ENCODE measurements around the gene PPP3CA. TPM values are rescaled to one million over a fixed set of nuclear protein-coding genes. Genes with fewer than 3 reads are reported as not detected.

The PPP3CA gene
- total RNA-seq, 1 experiment from 2014 or later: 15.5 TPM

DNA sequence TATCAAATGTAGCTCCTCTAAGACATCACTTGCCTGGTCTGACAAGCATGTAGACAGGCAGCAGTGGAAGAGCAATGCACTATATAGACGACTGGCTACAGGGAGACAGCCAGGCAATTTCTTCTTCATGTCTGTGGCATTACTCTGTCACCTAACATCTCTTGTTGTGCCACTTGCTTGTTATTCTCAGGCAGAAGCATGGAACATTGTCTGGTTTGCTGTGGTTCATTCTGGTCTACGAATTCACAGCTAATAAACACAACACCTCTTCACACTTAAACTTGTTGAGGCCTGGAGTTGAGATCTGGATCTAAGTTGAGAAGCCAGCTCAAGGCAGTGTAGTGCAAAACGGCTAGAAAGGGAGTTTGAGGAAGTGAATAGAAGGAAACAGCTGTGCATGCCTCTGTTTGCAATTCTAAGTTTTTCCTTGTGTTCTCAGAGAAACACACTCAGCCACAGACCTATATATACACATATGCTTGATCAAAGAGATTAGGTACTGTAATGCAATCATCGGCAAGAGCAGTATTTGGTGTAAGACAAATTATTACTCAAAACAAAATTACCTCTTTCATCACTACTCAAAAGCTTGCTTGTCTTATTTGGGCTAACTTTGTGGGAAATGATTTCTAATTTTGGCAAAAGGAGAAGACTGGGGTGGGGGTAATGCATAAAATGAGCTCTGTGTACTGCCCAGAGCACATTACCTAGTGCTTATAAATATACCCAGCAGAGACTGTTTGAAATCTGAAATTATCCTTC is 243.8 kb downstream of the PPP3CA start:
- H3K4me2 ChIP-seq (ENCODE audit: low read length): no peak overlapping the region
- H3K4me3 ChIP-seq (ENCODE audit: low read length): no peak overlapping the region
- BruUV-seq (replicated peaks): no TSS peak
- H3F3A ChIP-seq (ENCODE audit: low read length, unreplicated experiment): no peaks in the 10 kb centered on the region
- intact Hi-C loops (cut with micrococcal nuclease): loop anchor here (5.0 kb wide), 1 partner anchor 54 kb away; no protein-coding TSS in a partner anchor
- ATAC-seq (no peak), DNase-seq (no peak)
- no peaks in the 10 kb centered on the region for H3K27me3 ChIP-seq (ENCODE audit: low read length)
- H3K9ac ChIP-seq (ENCODE audit: low read length): no peak overlapping the region
- H3K4me1 ChIP-seq (ENCODE audit: insufficient read depth, low read length): peaks cover 14% of the 10 kb centered on the region
- no peaks in the 10 kb centered on the region for H3K9me2 ChIP-seq (replicated peaks; ENCODE audit: low read length)
- POLR2A ChIA-PET (ENCODE audit: unreplicated experiment): no interaction called here
- H3K79me2 ChIP-seq (ENCODE audit: low read length): no peaks in the 10 kb centered on the region
- H2AFZ ChIP-seq (ENCODE audit: low read length): no peak overlapping the region
- H3K36me3 ChIP-seq (ENCODE audit: low read depth, low read length): no peaks in the 10 kb centered on the region
- no peak overlapping the region for H3K27ac ChIP-seq (ENCODE audit: low read length)
- no peaks in the 10 kb centered on the region for H3K9me3 ChIP-seq (ENCODE audit: low read length)
- no peaks in the 10 kb centered on the region for H4K20me1 ChIP-seq (ENCODE audit: low read length)
- CTCF ChIA-PET: no interaction called here
- TF ChIP-seq, protein P1, sequence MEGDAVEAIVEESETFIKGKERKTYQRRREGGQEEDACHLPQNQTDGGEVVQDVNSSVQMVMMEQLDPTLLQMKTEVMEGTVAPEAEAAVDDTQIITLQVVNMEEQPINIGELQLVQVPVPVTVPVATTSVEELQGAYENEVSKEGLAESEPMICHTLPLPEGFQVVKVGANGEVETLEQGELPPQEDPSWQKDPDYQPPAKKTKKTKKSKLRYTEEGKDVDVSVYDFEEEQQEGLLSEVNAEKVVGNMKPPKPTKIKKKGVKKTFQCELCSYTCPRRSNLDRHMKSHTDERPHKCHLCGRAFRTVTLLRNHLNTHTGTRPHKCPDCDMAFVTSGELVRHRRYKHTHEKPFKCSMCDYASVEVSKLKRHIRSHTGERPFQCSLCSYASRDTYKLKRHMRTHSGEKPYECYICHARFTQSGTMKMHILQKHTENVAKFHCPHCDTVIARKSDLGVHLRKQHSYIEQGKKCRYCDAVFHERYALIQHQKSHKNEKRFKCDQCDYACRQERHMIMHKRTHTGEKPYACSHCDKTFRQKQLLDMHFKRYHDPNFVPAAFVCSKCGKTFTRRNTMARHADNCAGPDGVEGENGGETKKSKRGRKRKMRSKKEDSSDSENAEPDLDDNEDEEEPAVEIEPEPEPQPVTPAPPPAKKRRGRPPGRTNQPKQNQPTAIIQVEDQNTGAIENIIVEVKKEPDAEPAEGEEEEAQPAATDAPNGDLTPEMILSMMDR (conservative IDR thresholded peaks at IDR 0.05; ENCODE audit: low read depth, low read length): no peak

DNA sequence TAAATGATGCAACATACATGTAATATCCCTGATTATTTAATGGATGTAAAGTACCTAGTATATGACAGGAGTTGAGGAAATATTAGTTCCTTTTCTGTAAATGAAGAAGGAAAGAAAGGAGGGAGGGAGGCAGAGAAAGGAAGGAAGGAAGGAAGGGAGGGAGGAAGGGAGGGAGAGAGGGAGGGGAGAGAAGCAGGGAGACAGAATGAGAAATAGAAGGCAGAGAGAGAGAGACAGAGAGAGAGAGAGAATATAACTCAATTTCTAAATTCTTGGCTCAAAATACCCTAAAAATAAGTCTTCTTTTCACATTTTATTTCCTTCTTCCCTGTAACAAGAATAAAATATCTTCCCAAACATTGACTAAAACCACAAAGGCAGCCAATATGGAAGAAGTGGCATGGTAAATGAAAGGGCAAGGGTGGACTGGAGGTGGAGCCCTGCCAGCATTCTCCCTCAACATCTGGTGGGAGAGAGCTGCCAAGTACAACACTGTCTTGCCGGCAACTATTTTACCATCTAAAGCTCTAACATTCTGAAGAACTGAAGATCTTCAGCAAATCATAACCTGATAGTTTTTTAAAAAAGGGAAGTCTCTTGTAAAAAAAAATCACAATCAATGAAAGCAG is 245.1 kb downstream of the PPP3CA start:
- no peaks in the 10 kb centered on the region for H3F3A ChIP-seq (ENCODE audit: low read length, unreplicated experiment)
- H3K36me3 ChIP-seq (ENCODE audit: low read depth, low read length): no peaks in the 10 kb centered on the region
- H3K27me3 ChIP-seq (ENCODE audit: low read length): no peaks in the 10 kb centered on the region
- no peaks in the 10 kb centered on the region for H3K9me2 ChIP-seq (replicated peaks; ENCODE audit: low read length)
- no TSS peak for BruUV-seq (replicated peaks)
- no peak for ATAC-seq
- H3K27ac ChIP-seq (ENCODE audit: low read length): peak overlapping the region; percentile 18; the same call in 1 of the 2 replicates
- H3K79me2 ChIP-seq (ENCODE audit: low read length): no peaks in the 10 kb centered on the region
- H3K4me1 ChIP-seq (ENCODE audit: insufficient read depth, low read length): peaks cover 14% of the 10 kb centered on the region
- no peaks in the 10 kb centered on the region for H4K20me1 ChIP-seq (ENCODE audit: low read length)
- H2AFZ ChIP-seq (ENCODE audit: low read length): no peak overlapping the region
- H3K4me2 ChIP-seq (ENCODE audit: low read length): no peak overlapping the region
- H3K9ac ChIP-seq (ENCODE audit: low read length): no peak overlapping the region
- no peak for DNase-seq
- POLR2A ChIA-PET (ENCODE audit: unreplicated experiment): no interaction called here
- intact Hi-C loops (cut with micrococcal nuclease): loop anchor here (5.0 kb wide), 1 partner anchor 55 kb away; no protein-coding TSS in a partner anchor
- H3K9me3 ChIP-seq (ENCODE audit: low read length): no peaks in the 10 kb centered on the region
- H3K4me3 ChIP-seq (ENCODE audit: low read length): no peak overlapping the region
- CTCF ChIA-PET: no interaction called here
- TF ChIP-seq, protein P1 (conservative IDR thresholded peaks at IDR 0.05; ENCODE audit: low read depth, low read length): no peak
- TF ChIP-seq EZH2phosphoT487 (IDR thresholded peaks at IDR 0.05; ENCODE audit: borderline replicate concordance, low read length) (no peak), EZH2 (IDR thresholded peaks at IDR 0.05; ENCODE audit: low read length, unreplicated experiment) (no peak)

DNA sequence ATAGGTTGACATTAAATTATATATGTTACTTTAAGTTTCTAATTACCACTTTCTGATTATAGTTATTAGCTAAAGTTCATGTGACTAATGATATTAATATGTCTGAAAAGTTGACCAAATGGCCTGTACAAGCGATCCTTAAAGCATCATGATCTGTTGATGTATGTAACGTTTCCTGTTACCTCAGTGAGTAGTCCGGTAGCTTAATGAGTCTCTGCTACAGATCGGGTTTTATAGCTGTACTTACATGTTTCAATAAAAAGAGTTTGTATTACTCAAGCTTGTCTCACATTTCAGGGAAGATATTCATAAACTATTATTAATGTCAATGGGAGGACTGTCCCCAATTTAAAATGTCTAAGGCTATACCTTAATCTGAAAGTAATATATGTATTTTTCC is 246.3 kb downstream of the PPP3CA start:
- POLR2A ChIA-PET (ENCODE audit: unreplicated experiment): interaction anchor here (0.5 kb wide), 1 partner anchor 12 kb away, joined by 3 read pairs; no protein-coding TSS in a partner anchor
- TF ChIP-seq, protein P1 (conservative IDR thresholded peaks at IDR 0.05; ENCODE audit: low read depth, low read length): no peak
- no peak for TF ChIP-seq EZH2 (IDR thresholded peaks at IDR 0.05; ENCODE audit: low read length, unreplicated experiment)
- no peak for TF ChIP-seq EZH2phosphoT487 (IDR thresholded peaks at IDR 0.05; ENCODE audit: borderline replicate concordance, low read length)
- Histone ChIP-seq H3K4me3 (ENCODE audit: low read length) (no peak overlapping the region), H3K9me2 (replicated peaks; ENCODE audit: low read length) (no peaks in the 10 kb centered on the region), H4K20me1 (ENCODE audit: low read length) (no peaks in the 10 kb centered on the region), H3K36me3 (ENCODE audit: low read depth, low read length) (no peaks in the 10 kb centered on the region), H3F3A (ENCODE audit: low read length, unreplicated experiment) (no peaks in the 10 kb centered on the region), H3K9ac (ENCODE audit: low read length) (peak overlapping the region; percentile 44), H3K27ac (ENCODE audit: low read length) (peak overlapping the region; percentile 61), H3K79me2 (ENCODE audit: low read length) (no peaks in the 10 kb centered on the region), H3K9me3 (ENCODE audit: low read length) (no peaks in the 10 kb centered on the region), H2AFZ (ENCODE audit: low read length) (no peak overlapping the region), H3K4me1 (ENCODE audit: insufficient read depth, low read length) (peaks cover 14% of the 10 kb centered on the region), H3K4me2 (ENCODE audit: low read length) (peak overlapping the region; percentile 30; the same call in 1 of the 2 replicates), H3K27me3 (ENCODE audit: low read length) (no peaks in the 10 kb centered on the region)
- ATAC-seq: peak; percentile 88
- intact Hi-C loops (cut with micrococcal nuclease): loop anchor here (1.0 to 5.0 kb wide), 2 partner anchors 14 to 56 kb away; no protein-coding TSS in a partner anchor
- CTCF ChIA-PET: no interaction called here
- BruUV-seq (replicated peaks): no TSS peak
- DNase-seq: peak; percentile 48
